HG03097 (cell line): Measurements from ENCODE around the gene ANKS1B.

ENCODE experiments used
- ATAC-seq: cut with Tn5 transposase; IDR thresholded peaks from one replicate; pipeline ENCODE4 v1.9.1; 2021; ENCODE audit not compliant: unreplicated experiment, low FRiP score

Gene ANKS1B

DNA sequence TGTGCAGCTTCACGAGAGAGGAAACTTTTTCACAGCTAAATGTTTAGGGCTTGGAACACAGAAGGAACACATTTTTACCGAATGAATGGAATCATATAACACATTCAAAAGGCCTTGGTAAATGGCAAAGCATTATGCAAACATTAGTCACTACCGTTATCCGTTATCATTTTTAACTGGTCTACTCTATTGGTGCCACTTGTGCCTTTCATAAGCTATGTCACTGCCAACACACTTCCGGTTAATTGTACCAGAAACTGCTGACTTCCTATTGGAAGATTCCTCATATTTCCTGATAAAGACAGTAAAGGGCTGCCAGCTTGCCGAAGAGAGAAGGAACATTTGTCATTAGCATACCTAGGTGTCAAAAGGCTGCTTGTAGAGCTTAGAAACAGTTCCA lies 1170.5 kb downstream of the ANKS1B start:
- no peak for ATAC-seq

DNA sequence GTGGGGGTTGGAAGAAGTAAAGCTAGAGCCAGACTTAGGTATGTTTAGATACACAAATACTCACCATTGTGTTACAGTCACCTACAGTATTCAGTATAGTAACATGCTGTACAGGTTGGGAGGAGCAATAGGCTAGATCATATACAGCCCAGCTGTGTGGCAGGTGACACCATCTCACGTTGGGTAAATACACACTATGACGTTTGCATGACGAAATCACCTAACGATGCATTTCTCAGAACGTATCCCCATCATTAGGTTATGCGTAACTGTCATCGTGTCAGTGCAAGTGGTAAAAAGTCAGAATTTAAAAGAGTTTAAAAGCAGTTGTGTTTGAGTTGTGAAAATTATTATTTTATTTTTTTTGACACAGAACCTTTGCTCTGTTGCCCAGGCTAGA lies 1172.5 kb downstream of the ANKS1B start:
- no peak for ATAC-seq

DNA sequence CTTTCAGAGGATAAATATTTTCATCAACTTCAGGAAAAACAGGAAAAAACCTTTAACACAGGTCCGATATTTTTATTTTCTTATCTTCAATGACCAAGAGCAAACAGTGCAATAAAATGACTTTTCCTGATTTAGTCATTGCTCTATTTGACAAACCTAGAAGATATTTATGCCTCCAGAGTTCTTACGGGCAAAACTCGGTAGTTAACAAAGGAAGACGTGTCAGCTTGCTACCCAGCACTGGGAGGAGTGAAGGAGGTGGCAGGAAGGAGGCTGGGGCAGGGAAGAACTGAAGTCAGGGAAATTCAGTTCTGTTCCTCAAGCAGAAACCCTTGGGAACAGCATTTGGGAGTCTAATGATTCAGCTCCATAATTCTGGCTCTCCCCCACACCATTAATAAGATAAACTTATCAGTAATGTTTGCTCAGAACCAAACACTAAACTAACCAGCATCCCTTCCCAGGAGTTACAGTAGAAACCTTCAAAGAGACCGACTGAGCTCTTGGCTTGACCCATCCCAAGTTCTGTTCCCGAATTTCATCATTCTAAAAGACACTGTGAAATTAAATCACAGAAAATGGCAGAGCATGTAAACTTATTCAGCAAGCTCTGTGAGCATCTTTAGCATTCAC lies 1176.4 kb downstream of the ANKS1B start:
- no peak for ATAC-seq

DNA sequence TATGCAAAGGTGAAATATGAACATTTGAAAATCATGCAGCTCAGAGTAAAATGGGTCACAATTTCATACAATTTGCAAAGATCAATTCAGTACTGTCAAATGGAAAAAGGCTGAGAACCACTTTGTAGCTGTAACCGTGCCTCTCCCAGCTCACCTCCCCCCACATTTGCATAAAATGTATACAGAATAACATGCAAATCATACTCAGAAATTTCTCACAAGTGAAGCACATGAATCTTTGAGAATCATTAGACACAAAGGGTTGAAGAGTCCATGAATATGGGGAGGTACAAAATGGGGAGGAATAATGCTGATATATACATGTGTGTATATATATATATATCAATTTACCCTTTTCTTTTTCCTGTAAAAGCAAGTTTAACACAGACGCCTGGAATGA lies 1177.5 kb downstream of the ANKS1B start:
- no peak for ATAC-seq

DNA sequence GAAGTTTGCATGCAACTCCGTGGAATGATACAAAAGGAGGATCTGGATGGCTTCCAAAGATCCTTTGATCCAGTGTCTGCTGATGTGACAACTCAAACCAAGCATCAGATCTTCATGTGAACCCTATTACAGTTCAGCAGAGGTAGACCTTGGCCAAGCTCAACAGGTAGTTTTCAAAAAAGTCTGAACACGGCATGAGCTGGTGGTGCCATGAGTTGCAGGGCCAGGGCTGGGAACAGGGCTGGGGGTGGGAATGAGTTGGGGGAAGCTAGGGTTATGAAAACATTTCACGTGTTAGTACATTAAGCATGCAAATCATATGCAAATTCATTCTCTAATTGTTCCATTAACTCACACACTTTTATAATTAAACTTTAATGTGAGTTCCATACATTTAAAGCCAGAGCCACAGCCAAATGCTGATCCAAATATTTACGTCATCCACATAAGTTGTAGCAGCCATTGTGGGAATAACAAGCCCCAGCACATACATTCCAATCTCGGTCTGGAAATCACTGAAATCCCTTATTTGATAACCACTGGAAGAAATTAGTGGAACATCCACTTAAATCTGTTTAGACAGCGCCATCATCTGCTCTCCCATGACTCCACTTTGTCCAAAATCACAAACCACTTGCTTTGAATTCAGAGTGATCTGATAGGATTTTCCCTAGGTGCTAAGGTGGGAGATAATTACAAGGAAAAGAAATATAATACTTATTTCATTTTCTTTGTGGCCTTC lies 1181.1 kb downstream of the ANKS1B start:
- ATAC-seq, result no peak

DNA sequence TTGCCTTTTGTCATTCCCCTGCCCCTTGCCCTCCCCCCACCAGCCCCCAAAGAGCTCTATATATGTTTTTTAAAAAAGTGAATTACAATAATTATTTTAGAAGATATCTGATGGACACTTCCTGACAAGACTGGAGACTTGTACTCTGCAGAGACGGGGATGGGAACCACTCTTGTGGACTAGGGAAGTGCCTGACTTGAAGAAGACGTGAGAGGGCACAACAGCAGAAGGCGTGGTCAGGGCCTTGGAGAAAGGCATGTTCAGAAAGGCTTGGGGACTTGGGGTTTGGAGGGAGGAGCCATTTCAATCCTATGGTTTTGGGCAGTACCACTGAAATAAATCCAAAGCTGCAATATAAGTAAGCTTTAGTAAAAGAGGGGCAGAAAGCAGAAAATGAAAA lies 1184.9 kb downstream of the ANKS1B start:
- ATAC-seq, result no peak

DNA sequence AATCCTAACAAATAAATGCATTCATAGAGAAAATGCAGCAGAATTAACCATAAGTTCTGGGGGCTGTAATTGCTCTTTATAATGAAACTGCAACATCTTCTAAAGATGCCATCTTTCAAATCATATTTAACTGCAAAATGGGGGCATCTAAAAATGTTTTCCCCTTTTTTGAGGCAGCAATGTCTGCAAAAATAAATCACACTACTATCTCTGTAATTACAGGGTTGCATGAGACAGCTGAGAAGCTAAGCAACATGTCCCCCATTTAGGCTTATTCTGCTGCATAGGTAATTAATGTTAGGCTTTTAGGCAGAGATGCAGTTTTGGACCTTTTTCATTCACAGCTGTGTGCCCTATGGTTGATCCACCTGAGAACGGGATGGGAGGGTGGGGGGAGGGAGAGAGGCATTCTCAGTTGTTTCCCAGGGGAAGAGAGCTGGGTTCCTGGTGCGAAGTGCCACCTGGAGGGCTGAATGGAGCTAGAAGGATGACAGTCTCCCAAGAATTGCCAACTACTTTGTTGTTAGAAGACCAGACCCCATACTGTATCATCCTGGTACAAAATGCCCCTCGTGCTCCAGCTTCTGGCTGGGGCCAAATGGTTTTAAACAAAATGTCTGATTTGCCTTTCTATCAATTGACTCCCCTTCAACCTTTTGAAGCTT lies 1185.5 kb downstream of the ANKS1B start:
- no peak for ATAC-seq

DNA sequence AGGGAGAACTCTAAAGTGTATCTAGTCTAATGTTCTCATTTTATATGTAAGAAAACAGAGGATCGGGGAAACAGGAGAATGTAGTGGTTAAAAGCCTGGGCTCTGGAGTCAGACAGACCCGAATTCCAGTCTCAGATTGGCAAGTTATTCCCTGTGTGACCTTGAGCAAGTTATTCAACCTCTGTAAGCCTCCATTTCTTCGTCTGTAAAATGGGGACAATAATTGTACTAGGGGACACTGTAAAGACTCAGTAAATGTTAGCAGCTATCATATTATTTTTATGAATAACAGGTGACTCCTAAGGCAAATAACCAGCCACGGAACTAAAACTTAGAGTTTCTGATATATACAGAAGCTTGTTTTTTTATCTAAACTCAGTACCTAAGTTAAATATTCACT lies 1187.5 kb downstream of the ANKS1B start:
- no peak for ATAC-seq

DNA sequence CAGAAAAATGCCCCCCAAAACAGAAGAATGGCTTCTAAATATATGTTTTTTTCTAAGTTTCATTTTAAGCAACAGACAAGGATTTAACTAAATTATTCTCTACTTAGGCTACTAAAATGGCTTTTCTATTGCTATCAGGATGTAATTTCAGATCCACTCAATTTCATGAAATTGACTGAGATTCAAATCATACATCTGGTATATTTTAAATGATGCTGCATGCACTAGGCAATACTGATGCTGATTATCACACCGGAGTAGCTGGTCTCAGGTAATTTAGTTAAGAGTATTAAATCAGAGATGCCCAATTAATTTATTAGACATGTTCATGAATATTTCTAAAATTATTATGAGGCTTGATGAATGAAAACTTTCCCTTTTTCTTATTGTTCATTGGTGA lies 1188.0 kb downstream of the ANKS1B start:
- no peak for ATAC-seq

DNA sequence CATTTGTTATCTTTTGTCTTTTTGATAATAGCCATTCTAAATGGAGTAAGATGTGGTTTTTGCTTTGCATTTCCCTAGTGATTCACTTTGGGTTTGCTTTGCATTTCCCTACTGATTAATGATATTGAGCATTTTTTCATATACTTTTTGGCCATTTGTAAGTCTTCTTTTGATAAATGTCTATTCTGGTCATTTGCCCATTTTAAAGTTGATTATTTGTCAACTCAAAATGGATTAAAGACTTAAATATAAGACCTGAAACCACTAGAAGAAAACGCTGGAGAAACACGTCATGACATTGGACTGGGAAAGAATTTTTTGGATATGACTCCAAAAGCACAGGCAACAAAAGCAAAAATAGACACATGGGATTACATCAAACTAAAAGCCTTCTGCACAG lies 1191.6 kb downstream of the ANKS1B start:
- no peak for ATAC-seq

DNA sequence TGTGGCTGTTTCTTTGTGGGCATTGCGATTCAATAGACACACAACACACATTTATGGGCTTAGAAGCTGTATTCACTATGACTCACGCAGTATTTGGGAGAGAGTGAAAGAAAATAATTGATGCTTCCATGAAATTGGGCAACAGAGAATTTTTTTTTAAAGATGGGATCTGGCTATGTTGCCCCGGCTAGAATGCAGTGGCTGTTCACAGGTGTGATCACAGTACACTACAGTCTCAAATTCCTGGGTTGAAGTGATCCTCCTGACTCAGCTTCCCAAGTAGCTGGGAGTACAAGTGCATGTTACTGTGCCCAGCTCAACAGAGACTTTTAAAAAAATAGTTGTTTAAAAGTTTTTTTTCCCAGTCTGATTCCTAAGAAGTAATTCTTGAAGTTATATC lies 1193.3 kb downstream of the ANKS1B start:
- no peak for ATAC-seq

DNA sequence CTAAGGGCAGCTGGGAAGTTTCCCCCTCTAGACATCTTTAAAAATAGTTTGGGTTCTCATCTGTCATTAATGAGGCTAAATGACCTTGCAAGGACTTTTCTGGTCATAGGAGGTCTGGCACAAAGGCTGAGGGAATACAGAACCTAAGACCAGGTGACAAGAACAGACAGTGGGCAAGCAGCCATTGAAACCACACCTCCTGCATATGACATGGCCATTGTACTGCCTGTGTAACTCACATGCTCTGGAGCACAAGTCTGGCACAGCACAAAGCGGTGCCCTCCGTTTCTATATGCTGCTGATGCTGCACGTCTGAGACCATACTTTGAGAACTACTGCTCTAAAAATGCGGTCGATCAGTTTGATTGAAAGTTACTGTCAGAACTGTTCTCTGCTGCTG lies 1196.3 kb downstream of the ANKS1B start:
- no peak for ATAC-seq

DNA sequence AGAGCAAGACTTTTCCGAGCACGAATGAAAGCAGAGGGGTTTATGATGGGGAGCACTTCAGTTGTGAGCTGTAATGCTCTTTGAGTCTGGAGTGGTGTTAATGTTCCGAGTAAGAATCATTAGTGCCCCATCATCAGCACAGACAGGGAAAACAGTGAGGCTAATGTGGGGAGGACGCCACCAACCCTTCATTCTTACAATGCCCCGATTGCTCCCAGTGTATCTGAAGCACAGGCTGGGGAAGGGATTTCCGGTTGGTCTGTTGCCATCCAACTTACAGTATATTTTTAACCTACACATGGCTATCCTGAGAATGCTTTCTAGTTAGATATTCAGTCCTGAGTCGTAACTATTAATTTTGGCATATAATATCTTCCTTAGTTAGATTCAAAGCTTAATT lies 1198.1 kb downstream of the ANKS1B start:
- no peak for ATAC-seq

DNA sequence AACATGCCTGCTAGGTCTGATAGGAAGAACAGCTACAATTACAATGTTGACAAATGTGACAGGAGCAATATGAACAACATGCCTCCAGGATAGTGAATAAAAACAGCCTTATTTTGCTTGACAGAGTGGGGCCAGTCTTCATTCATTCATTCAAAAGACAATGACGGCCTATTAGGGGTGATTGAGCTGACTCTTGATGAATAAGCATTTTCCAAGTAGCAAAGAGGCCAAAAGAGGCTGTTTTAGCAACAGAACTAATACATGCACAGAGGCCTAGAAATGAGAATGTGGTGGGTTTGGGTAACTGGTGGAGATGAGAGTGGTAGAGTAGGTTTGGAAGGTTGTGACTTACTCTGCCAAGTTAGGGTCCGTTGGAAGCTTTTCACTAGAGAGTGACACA lies 1201.3 kb downstream of the ANKS1B start:
- ATAC-seq, result no peak

DNA sequence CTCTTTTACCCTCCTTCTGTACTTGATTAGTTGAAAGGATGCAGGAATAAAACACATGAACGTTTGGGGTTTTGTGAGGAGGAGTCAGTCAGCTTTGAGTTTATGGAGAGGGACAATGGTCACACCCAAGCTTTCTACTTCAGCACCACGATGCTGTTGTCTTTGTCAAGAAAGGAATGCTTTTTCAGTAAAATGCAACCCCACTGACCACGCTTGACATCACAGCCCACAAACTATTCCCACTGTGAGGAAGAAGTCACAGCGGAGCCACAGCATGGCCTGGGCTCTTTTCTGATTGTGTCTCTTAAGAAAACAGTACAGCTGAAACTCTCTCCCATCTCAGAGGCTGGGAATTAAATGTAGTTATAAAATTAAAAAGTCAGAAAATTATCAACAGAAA lies 1204.5 kb downstream of the ANKS1B start:
- ATAC-seq, result no peak

DNA sequence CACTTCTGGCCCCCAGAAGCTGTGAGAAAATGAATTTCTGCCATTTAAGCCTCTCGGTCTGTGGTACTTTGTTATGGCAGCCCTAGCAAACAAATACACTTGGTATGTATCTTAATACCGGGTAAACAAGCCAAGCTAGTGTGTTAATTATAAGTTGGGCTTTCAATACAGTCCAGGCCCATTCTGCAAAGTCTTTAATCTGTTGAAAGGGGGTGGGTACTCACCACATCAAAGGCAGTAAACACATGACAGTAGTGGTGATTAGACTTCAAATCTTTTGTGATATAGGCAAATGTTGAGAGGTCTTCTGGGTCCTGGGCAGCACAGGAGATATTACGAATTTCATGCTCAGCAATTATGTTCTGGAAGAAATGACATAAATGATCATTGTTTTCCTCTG lies 1211.9 kb downstream of the ANKS1B start:
- ATAC-seq, result no peak

DNA sequence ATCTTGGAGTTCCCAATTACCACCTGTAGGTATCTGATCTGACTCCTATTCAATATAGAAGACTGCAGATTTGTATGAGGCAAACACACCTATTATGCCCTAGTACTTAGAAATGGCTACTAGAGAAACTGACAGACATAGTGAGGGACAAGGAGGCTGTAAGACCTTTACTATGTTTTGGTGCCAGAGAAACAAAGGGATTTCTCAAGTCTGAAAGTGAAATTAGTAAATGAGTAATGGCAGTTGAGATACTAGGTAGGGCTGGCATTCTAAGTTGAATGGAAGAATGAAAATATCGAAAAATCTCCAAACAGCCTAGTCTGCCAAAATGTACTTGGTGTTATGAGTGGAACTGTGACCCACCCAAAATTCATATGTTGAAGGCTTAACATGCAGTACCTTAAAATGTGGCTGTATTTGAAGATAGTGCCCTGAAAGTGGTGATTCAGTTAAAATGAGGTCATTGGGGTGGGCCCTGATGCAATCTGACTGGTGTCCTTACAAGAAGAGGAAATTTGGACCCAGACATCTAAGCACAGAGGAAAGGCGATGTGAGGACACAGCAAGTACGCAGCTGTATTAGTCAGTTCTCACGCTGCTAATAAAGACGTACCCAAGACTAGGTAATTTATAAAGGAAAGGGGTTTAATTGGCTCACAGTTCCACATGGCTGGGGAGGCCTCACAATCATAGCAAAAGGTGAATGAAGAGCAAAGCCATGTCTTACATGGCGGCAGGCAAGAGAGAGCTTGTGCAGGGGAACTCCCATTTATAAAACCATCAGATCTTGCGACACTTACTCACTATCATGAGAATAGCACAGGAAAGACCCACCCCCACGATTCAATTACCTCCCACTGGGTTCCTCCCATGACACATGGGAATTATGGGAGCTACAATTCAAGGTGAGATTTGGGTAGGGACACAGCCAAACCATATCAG lies 1212.7 kb downstream of the ANKS1B start:
- no peak for ATAC-seq

DNA sequence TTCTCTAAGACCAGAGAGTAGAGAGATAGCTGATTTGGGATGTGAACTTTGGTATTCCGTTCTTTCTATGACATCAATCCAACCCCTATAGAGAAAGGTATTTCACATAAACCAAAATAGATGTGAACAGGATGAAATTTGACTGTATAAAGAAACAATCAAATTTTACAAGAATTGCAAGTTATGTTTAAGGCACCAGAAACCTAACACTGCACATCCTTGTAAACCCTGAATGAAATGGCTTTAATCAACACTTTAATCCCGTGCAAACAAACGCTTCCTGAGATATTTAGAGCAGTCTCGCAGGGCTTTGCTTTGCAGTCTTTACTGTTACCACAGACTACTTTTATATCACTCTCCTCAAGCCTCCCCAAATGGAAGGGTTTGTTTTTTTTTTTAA lies 1214.5 kb downstream of the ANKS1B start:
- no peak for ATAC-seq

DNA sequence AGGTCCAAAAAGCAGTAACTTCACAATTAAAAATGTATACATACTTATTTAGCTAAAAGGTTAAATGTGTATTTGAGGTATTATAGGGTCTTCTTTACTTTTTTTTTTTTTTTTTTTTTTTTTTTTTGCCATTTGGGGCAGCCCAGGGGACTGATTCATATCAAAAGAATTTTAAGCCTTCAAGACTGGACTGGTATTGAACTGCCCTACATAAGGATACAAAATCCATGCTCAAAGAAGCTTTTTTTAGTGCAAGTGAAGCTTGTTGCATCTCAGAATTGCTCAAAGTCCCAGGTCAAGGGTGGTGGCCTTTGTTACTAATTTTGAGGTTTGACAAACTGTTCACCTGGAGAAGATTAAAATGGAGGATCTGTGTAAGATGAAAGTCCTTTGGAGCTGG lies 1215.7 kb downstream of the ANKS1B start:
- no peak for ATAC-seq

DNA sequence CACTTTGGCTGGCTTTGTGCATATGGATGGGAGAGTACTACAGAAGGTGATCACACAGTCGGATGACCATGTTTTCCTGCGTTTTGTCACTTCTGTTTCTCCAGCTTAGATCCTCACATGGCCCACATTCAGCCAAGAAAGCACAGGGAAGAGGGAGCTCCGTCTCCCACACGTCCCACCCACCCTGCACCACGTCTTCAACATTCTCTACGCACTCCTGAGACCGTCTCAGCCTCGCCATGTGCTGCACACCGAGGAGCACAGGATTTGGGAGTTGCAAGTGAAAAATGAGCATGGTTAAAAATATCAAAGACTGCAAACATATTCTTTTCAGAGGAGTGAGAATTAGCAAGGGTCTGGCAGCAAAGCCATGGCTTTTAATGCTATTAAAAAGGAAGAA lies 1217.5 kb downstream of the ANKS1B start:
- no peak for ATAC-seq

DNA sequence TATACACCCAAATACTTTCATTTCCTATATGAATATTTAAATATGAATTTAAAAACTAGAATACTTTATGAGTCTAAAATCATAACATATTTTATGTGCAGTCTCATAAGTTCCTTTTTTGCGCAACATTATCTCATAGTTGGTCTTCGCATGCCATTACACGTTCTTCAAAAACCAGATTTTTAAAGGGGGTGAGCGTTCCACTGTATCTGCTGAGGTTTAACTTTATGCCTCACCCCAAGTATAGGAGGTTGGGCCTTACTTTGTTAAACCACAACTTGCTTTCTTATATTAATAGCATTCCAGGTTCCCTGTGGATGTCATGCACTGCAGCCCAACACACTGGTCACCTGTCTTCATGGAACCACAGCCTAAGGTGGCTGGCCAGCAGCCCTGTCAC lies 1221.1 kb downstream of the ANKS1B start:
- ATAC-seq, result no peak
